Islet of Langerhans (tissue), 1 donor: Measurements from ENCODE around the gene LSS.
"Not testable (repeated sequence)": the region's sequence is repeated elsewhere in the genome, so short reads cannot be mapped to it uniquely, and the experiment has no call there.

Experiments
- FAIRE-seq: peaks from one replicate; lab custom pipeline; 2011; peaks lifted over from hg19 to GRCh38; lab: Jason Lieb, UNC

The LSS gene

GRCh38 chr21:46152927-46153246 lies 75.7 kb downstream of the LSS start:
- no peak for FAIRE-seq

GRCh38 chr21:46151989-46152926 lies 76.3 kb downstream of the LSS start:
- no peak for FAIRE-seq

DNA sequence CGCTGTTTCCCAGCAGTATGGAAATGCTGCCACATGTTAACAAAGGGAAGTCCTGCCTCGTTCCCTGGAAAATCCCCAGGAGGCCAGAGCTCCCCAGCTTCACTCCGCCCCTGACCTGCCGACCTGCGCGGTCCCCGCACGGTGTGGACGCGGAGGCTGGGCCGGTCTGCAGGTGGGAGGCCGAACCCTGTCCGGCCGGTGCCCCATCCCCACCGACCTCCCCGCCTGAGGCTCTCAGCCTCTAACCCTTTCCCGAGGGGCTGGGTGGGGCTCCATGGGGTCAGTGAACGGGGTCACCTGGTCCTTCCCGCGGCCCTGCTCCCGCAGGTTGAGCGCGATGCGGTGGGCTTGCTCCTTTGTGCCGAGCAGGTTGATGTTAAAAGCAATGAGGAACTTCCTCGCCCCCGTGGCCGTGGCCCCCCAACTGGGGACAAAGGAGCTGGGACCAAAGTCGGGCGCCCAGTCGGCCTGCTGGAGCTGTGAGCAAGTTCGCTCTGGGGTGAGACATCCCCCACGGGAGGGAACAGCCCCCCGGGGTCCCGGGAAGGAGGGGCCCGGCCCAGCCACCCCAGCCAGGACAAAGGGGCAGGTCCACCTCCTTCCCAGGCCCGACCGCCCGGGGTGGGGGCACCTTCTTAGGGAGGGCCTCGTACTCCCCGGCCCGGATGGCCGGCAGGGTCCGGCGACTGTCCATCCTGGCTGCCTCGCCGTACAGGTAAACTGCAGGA lies 77.1 kb downstream of the LSS start:
- FAIRE-seq: no peak

DNA sequence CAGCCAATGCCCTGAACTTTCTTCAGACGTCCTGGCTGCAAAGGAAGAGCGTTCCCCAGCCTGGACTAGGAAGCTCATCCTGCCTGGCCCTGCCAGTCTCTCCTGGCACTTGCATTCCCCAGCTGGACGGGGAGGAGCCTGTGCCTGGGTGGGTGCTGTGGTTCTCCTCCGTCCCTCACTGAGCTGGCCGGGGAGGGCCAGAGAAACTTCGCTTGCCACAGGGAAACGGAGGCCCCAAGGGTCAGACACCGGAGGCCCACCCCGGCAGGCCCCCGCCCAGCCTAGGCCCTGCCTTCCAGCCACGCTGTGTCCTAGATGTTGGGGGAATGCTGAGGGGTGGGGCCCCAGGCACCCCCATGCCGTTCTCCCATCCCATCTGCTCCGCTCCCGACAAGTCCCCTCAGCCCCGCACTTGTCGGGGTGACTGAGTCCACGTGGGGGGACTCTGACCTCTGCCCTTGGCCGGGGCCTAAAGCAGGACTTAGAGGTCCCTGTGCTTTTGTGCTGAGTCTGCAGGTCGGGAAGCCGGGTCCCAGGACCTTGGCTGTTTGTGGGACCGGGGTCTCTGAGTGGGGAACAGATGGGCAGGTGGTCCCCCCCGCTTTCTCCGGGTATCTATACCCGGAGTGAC lies 78.0 kb downstream of the LSS start:
- FAIRE-seq: no peak

GRCh38 chr21:46150073-46150472 lies 78.5 kb downstream of the LSS start:
- FAIRE-seq: no peak

GRCh38 chr21:46149205-46149901 lies 79.2 kb downstream of the LSS start:
- no peak for FAIRE-seq

DNA sequence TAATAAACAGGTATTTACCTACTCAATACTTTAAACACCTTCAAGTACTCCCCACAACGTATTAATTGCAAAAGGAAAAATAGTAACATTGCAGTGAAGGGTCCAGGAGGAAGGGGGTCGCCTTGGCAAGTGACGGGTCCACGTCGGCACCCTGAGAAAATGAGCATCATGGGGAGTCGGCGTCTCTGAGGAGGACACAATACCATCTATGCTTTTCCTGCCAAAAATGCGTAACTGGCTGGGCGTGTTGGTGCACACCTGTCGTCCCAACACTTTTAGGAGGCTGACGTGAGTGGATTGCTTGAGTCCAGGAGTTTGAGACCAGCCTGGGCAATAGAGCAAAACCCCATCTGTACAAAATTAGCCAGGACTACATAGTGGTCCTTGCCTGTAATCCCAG lies 80.5 kb downstream of the LSS start:
- FAIRE-seq: no peak

DNA sequence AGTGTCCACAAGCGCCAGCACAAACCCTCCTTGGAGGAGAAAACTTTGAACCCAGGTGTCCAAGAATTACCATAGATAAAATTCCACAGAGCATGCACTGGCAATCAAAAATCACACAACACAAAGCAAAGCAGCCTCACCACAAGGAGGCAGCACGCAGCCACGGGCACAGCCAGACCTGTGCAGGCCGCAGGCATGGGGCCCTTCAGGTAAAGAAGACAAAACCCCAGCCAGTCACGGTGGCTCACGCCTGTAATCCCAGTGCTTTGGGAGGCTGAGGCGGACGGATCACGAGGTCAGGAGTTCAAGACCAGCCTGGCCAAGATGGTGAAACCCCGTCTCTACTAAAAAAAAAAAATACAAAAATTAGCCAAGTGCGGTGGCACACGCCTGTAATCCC lies 81.1 kb downstream of the LSS start:
- not testable (repeated sequence) for FAIRE-seq

DNA sequence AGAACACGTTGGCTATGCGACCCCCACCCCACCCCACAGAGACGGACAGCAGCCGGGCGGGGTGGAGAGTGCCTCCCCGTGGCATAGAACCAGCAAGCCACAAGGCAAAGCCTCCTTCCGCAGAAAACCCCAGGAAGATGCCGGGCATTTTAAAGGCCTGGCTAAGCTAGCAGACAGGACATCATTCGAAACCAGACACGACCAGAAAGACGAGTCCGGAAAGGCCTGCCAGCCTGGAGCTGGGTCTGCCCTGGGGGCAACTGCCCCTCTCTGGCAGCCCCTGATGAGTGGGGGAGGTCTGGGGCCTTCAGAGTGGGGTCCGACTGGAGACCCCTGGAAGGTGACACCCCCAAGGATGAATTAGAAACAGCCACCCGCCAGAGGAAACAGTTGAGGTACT lies 81.7 kb downstream of the LSS start:
- FAIRE-seq: no peak

GRCh38 chr21:46145840-46146691 lies 82.5 kb downstream of the LSS start:
- no peak for FAIRE-seq

DNA sequence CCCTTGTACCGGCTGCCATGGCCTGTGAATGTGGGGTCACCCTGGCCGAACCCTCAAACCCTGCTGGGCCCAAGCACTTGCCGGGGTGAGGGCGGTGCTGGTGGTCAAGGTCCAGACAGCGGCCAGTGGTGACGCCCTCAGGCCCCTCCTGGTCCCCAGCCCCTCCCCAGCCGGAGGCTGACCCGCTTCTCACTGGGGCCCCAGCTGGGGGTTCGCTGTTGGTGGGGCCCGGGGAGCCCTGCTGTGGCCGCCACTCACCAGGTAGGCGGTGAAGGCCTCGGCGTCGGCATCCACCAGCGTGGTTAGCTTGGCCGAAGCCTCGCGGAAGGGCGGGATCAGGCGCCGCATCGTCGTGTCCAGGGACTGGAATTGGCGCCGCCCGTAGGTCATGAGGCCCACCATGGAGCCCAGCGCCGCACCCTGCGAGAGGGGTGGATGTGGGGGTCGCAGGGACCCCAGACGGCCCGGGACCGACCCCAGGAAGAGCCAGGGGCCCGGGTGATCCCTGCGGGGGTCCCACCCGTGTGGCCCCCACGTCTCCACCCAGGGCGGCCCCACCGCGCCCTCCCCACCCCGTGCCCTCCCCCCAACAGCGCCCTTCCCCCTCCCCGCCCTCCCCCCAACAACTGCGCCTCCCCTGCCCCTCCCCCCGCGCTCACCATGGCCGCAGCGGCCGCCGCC lies 83.3 kb downstream of the LSS start:
- no peak for FAIRE-seq

- no peak for FAIRE-seq
These were observed 84.0 kb downstream of the LSS start for GRCh38 chr21:46144464-46145070.

GRCh38 chr21:46142582-46143473 lies 85.7 kb downstream of the LSS start:
- FAIRE-seq: no peak

DNA sequence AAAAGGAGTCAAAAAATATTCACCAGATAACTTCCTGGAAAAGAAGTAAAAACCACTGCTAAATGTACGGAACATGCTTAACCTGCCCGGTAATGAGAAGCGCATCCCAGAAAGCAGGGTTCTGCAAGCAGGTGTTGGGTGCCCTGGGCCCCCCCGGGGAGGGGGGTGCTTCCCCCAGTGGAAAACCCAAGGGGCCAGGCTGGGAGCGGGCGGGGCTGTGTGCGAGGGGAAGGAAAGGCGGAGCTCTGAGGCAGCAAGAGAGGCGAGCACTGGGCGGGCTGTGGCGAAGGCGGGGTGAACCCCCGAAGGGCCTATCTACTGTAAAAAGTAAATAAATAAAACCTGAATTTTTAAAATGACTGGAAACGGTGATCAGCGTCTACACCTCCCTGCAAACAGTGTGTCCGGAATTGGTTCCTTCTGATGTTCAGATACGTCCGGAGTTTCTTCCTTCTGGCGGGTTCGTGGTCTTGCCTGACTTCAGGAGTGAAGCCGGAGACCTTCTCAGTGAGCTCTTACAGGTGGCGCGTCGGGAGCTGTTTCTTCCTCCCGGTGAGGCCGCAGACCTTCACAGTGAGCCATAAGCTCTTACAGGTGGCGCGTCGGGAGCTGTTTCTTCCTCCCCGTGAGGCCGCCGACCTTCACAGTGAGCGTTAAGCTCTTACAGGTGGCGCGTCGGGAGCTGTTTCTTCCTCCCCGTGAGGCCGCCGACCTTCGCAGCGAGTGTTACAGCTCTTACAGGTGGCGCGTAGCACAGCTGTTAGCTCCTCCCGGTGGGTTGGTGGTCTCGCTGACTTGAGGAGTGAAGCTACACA lies 86.6 kb downstream of the LSS start:
- no peak for FAIRE-seq

GRCh38 chr21:46140352-46141003 lies 88.1 kb downstream of the LSS start:
- not testable (repeated sequence) for FAIRE-seq

GRCh38 chr21:46139686-46140085 lies 88.9 kb downstream of the LSS start:
- no peak for FAIRE-seq

DNA sequence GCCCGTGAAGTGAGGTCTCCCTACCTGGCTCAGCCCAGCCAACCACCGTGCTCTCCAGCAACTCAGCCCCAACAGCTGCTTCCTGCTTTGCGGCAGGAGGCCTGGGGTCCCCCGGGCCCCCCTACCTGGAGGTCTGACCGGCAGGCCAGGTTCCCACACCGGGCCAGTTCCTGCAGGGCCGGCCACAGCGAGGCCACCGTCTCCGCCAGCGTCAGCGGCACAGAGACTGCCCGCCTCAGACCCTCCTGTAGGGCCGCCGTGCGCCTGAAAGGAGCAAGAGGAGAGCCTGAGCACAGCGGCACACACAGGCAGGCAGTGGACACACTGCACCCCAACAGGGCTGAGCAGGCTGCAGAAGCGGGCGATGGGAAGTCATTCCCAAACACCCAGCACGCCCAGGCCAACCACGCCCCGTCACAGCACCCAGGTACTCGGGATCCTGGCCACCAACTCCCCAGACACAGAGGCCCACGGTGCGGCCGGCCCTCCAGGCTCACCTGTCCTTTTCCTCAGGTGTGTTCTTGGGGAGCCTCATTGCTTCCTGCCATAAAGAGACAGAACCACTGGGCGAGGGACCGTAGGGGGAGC lies 90.1 kb downstream of the LSS start:
- FAIRE-seq: no peak
